Upper lobe of left lung (tissue), 6 donors: ENCODE data around the gene CEP41. TPM values are rescaled to one million over a fixed set of nuclear protein-coding genes. Genes with fewer than 3 reads are reported as not detected.
A peak's percentile ranks its signal among the peaks of the same experiment; 100 is the strongest.

Experiments
- ATAC-seq, 2 donors: fragments of 200-7000 bp; cut with Tn5 transposase; one replicate each; pipeline ENCODE4 v1.9.1; 2022; ENCODE audit warnings: mild to moderate bottlenecking in 2 of 2, moderate library complexity in 2 of 2; ENCODE audit not compliant: low FRiP score in 2 of 2
- DNase-seq, 2 donors: peaks; one replicate each; pipeline ENCODE4 v3.0.0-alpha.2; 2019 to 2020
- H3K27ac ChIP-seq, 4 donors: fragments of 200-600 bp; sonication (generic); one replicate each; pipeline ENCODE4 v1.5.1; 2016 to 2019
- H3K27me3 ChIP-seq, 4 donors: fragments of 200-600 bp; sonication (generic); one replicate each; pipeline ENCODE4 v1.5.1; 2017 to 2019
- H3K36me3 ChIP-seq, 4 donors: fragments of 200-600 bp; sonication (generic); one replicate each; pipeline ENCODE4 v1.5.1; 2016 to 2019
- H3K4me1 ChIP-seq, 4 donors: fragments of 200-600 bp; sonication (generic); one replicate each; pipeline ENCODE4 v1.5.1; 2018 to 2019
- H3K4me3 ChIP-seq, 4 donors: fragments of 200-600 bp; sonication (generic); one replicate each; pipeline ENCODE4 v1.5.1; 2017 to 2019; ENCODE audit warnings: mild to moderate bottlenecking in 2 of 4, moderate library complexity in 1 of 4
- H3K9me3 ChIP-seq, 4 donors: fragments of 200-600 bp; sonication (generic); one replicate each; pipeline ENCODE4 v1.5.1; 2018 to 2019
- EP300 ChIP-seq, 4 donors: sonication (generic); formaldehyde crosslinking; IDR thresholded peaks; one replicate each; pipeline ENCODE4 v1.5.1; 2017; ENCODE audit warnings: antibody characterized with exemption in 4 of 4, control low read depth in 2 of 4
- POLR2A ChIP-seq, 4 donors: fragments of 450-650 bp; IDR thresholded peaks; one replicate each; pipeline ENCODE4 v1.5.1; 2016 to 2017; ENCODE audit warnings: antibody characterized with exemption in 4 of 4, mild to moderate bottlenecking in 2 of 4
- POLR2AphosphoS5 ChIP-seq, 2 donors: sonication (generic); formaldehyde crosslinking; IDR thresholded peaks; one replicate each; pipeline ENCODE4 v1.5.1; 2017; ENCODE audit warnings: antibody characterized with exemption in 2 of 2
- WGBS, 2 donors: methylation state at CpG; one replicate each; pipeline ENCODE4 v1.1.5; 2017 to 2018; 5-methylcytosine and 5-hydroxymethylcytosine counted together
- total RNA-seq, 6 donors: library from RNA; depleted of rRNA in 4 of 6; stranded (reverse); fragments of >200 nt in 4 of 6; gene quantifications; one replicate each; pipeline versions ENCODE4 v1.1.0 to v1.2.1, GENCODE V29; 2016 to 2021
- TF ChIP-seq, protein P1 (sequence below), 6 experiments: fragments of 450-650 bp in 4 of 6; fragments of 200-600 bp in 2 of 6; sonication (generic) in 2 of 6; IDR thresholded peaks; one replicate each; pipeline ENCODE4 v1.5.1; 2016 to 2019; ENCODE audit warnings: antibody characterized with exemption in 6 of 6
- donor health status: DM: no; HTN: no; CAD: no; lungs with moderate emphysema.
- donor health status: DM: no; HTN: yes; CAD: no; lungs with severe emphysema.

CEP41 gene
- total RNA-seq, 6 donors from 2014 or later: 4.3 to 11.5 (median 7.2) TPM

DNA sequence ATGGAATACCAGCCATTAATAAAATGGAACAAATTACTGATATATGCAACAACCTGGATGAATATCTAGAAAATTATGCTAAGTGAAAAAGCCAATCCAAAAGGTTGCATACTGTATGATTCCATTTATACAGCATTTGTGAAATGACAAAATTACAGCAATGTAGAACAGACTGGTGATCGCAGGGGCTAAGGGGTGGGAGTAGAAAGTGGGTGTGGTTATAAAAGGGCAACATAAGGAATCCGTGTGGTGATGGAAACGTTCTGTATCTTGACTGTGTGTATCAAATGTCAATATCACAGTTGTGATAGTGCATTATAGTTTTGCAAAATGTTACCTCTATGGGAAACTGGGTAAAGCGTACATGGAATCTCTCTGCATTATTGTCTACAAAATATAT, 15.0 kb downstream of the CEP41 start:
- DNase-seq (no peak), ATAC-seq (no peak)
- Histone ChIP-seq H3K4me1 (peaks cover 0 to 7% (median 5%) of the 10 kb centered on the region in 4 donors), H3K36me3 (no peaks in the 10 kb centered on the region), H3K27me3 (no peaks in the 10 kb centered on the region), H3K9me3 (no peaks in the 10 kb centered on the region), H3K4me3 (no peak overlapping the region), H3K27ac (no peak overlapping the region)
- 79 to 82% methylated on average over 4 of the region's 4 CpGs for WGBS, 2 donors
- TF ChIP-seq, protein P1, sequence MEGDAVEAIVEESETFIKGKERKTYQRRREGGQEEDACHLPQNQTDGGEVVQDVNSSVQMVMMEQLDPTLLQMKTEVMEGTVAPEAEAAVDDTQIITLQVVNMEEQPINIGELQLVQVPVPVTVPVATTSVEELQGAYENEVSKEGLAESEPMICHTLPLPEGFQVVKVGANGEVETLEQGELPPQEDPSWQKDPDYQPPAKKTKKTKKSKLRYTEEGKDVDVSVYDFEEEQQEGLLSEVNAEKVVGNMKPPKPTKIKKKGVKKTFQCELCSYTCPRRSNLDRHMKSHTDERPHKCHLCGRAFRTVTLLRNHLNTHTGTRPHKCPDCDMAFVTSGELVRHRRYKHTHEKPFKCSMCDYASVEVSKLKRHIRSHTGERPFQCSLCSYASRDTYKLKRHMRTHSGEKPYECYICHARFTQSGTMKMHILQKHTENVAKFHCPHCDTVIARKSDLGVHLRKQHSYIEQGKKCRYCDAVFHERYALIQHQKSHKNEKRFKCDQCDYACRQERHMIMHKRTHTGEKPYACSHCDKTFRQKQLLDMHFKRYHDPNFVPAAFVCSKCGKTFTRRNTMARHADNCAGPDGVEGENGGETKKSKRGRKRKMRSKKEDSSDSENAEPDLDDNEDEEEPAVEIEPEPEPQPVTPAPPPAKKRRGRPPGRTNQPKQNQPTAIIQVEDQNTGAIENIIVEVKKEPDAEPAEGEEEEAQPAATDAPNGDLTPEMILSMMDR (IDR thresholded peaks at IDR 0.05): no peak
- TF ChIP-seq POLR2A (IDR thresholded peaks at IDR 0.05) (no peak), EP300 (IDR thresholded peaks at IDR 0.05) (no peak), POLR2AphosphoS5 (IDR thresholded peaks at IDR 0.05) (no peak)

- H3K9me3 ChIP-seq: no peaks in the 10 kb centered on the region
- H3K27ac ChIP-seq: no peak overlapping the region
- TF ChIP-seq EP300 (IDR thresholded peaks at IDR 0.05) (no peak), POLR2AphosphoS5 (IDR thresholded peaks at IDR 0.05) (no peak), POLR2A (IDR thresholded peaks at IDR 0.05) (no peak)
- TF ChIP-seq, protein P1 (IDR thresholded peaks at IDR 0.05): no peak
- no peak for DNase-seq
- H3K4me1 ChIP-seq: peaks cover 0 to 5% (median 3%) of the 10 kb centered on the region in 4 donors
- no peaks in the 10 kb centered on the region for H3K27me3 ChIP-seq
- ATAC-seq: no peak
- no peak overlapping the region for H3K4me3 ChIP-seq
- H3K36me3 ChIP-seq: no peaks in the 10 kb centered on the region
- WGBS, 2 donors: 82 to 90% methylated on average over 3 of the region's 3 CpGs
These were observed 17.2 kb downstream of the CEP41 start for GRCh38 chr7:130423501-130424037.

GRCh38 chr7:130421684-130422083, 19.1 kb downstream of the CEP41 start:
- no peak for TF ChIP-seq EP300 (IDR thresholded peaks at IDR 0.05)
- TF ChIP-seq, protein P1 (IDR thresholded peaks at IDR 0.05): no peak
- no peak for TF ChIP-seq POLR2A (IDR thresholded peaks at IDR 0.05)
- no peak for TF ChIP-seq POLR2AphosphoS5 (IDR thresholded peaks at IDR 0.05)
- H3K4me1 ChIP-seq: peaks cover 0 to 5% (median 3%) of the 10 kb centered on the region in 4 donors
- WGBS, 2 donors: 45% methylated on average over 2 of the region's 2 CpGs
- H3K27me3 ChIP-seq: no peaks in the 10 kb centered on the region
- no peak overlapping the region for H3K27ac ChIP-seq
- no peaks in the 10 kb centered on the region for H3K36me3 ChIP-seq
- H3K9me3 ChIP-seq: no peaks in the 10 kb centered on the region
- DNase-seq: peak in 1 of 2 donors; percentile 65
- no peak overlapping the region for H3K4me3 ChIP-seq
- ATAC-seq: no peak

GRCh38 chr7:130420943-130421578, 19.8 kb downstream of the CEP41 start:
- DNase-seq (no peak), ATAC-seq (no peak)
- WGBS, 2 donors: 81 to 85% methylated on average over 4 of the region's 4 CpGs
- no peaks in the 10 kb centered on the region for H3K36me3 ChIP-seq
- no peaks in the 10 kb centered on the region for H3K9me3 ChIP-seq
- TF ChIP-seq, protein P1 (IDR thresholded peaks at IDR 0.05): no peak
- TF ChIP-seq EP300 (IDR thresholded peaks at IDR 0.05) (no peak), POLR2AphosphoS5 (IDR thresholded peaks at IDR 0.05) (no peak)
- no peak overlapping the region for H3K27ac ChIP-seq
- no peaks in the 10 kb centered on the region for H3K27me3 ChIP-seq
- H3K4me3 ChIP-seq: no peak overlapping the region
- peaks cover 0 to 5% (median 3%) of the 10 kb centered on the region in 4 donors for H3K4me1 ChIP-seq

GRCh38 chr7:130419658-130420057, 21.2 kb downstream of the CEP41 start:
- DNase-seq (no peak), ATAC-seq (no peak)
- H3K9me3 ChIP-seq: no peaks in the 10 kb centered on the region
- TF ChIP-seq EP300 (IDR thresholded peaks at IDR 0.05): no peak
- no peak for TF ChIP-seq POLR2AphosphoS5 (IDR thresholded peaks at IDR 0.05)
- TF ChIP-seq, protein P1 (IDR thresholded peaks at IDR 0.05): no peak
- no peak for TF ChIP-seq POLR2A (IDR thresholded peaks at IDR 0.05)
- H3K4me1 ChIP-seq: peaks cover 0 to 5% (median 3%) of the 10 kb centered on the region in 4 donors
- no peak overlapping the region for H3K4me3 ChIP-seq
- no peaks in the 10 kb centered on the region for H3K27me3 ChIP-seq
- H3K27ac ChIP-seq: no peak overlapping the region
- 65 to 73% methylated on average over 5 of the region's 5 CpGs for WGBS, 2 donors
- H3K36me3 ChIP-seq: no peaks in the 10 kb centered on the region
